ENCODE measurements around the gene NFATC1. TPM values are rescaled to one million over a fixed set of nuclear protein-coding genes. Genes with fewer than 3 reads are reported as not detected.

The NFATC1 gene
- total RNA-seq, 2 experiments from 2014 or later: 77.8 to 79.4 TPM

DNA sequence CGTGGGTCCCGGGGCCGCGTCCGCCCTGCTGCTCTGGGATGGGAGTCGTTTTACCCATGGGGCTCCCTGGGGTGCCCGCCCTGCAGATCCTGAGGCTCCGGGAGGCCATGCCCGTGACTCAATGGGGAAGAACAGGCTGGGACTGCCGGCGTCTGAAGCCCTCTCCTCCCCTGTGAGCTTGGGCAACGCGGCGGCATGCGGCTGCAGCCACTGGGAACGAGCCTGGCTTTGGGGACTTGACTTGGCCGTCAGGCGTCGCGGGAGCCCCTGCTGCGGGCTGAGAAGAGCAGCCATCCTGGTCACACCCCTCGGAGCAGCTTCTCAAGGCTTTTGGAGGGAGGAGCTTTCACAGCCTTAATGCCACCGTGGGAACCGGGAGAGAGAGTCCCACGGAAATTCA lies 157.0 kb downstream of the NFATC1 start:
- Mint-ChIP-seq H3K9me3 (no peaks in the 10 kb centered on the region), H3K27me3 (ENCODE audit: low read depth) (no peaks in the 10 kb centered on the region), H3K36me3 (ENCODE audit: low read depth) (no peaks in the 10 kb centered on the region), H3K27ac (no peak overlapping the region), H3K4me3 (no peak overlapping the region), H3K4me1 (ENCODE audit: low read depth) (no peaks in the 10 kb centered on the region)
- intact Hi-C loops (cut with micrococcal nuclease): no loop called here
- no peak for DNase-seq
- CTCF ChIA-PET: no interaction called here

- Mint-ChIP-seq H3K4me1 (ENCODE audit: low read depth) (no peaks in the 10 kb centered on the region), H3K27ac (no peak overlapping the region)
Measured at GRCh38 chr18:79553154-79553553, 157.4 kb downstream of the NFATC1 start.

DNA sequence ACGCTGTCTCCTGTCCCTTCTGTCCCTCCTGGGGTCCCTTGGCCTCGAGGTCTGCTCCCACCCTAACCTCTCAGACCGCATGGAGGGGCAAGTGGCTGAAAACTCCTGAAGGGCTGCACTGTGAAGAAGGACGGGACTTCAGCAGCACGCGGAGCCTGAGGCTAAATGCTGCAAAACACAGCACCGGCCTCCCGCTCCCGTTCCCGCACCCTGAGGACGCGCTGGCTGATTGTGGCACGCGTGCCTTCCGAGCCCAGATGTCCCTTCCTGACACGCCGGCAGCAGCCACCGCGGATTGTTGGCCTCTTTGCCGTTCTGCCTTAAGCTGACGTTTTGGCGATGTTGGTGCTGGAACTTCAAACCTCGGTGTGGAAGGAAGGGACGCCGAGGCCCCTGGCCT lies 158.0 kb downstream of the NFATC1 start:
- CTCF ChIA-PET: no interaction called here
- Mint-ChIP-seq H3K4me1 (ENCODE audit: low read depth) (no peaks in the 10 kb centered on the region), H3K27ac (no peak overlapping the region), H3K4me3 (no peak overlapping the region), H3K9me3 (no peaks in the 10 kb centered on the region), H3K36me3 (ENCODE audit: low read depth) (no peaks in the 10 kb centered on the region), H3K27me3 (ENCODE audit: low read depth) (no peaks in the 10 kb centered on the region)
- DNase-seq: no peak
- intact Hi-C loops (cut with micrococcal nuclease): no loop called here

More at GRCh38 chr18:79553154-79553553, 157.4 kb downstream of the NFATC1 start:
- Mint-ChIP-seq H3K36me3 (ENCODE audit: low read depth) (no peaks in the 10 kb centered on the region), H3K27me3 (ENCODE audit: low read depth) (no peaks in the 10 kb centered on the region), H3K9me3 (no peaks in the 10 kb centered on the region), H3K4me3 (no peak overlapping the region)
- CTCF ChIA-PET: no interaction called here
- no peak for DNase-seq
- intact Hi-C loops (cut with micrococcal nuclease): no loop called here

DNA sequence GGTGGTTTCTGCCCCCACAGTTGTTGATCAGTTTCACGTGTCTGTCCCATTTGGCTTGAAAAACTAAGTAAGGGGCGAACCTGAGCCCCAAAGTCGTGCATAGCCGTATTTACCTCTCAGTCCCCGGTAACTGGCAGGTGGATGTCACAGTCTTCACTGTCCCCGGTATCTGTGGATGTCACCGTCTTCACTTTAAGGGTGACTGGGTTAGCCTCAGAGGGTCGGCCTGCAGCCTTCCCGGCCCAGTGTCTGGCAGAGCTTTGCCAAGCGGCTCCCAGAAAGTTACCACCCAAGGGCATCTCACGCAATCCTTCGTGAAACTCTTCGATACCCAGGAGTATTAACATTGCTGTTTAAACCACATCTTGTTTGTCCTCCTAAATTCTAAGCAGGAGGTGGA lies 158.6 kb downstream of the NFATC1 start:
- CTCF ChIA-PET: no interaction called here
- DNase-seq: no peak
- no peak overlapping the region for H3K4me3 Mint-ChIP-seq
- H3K36me3 Mint-ChIP-seq (ENCODE audit: low read depth): no peaks in the 10 kb centered on the region
- no peak overlapping the region for H3K27ac Mint-ChIP-seq
- no peaks in the 10 kb centered on the region for H3K9me3 Mint-ChIP-seq
- intact Hi-C loops (cut with micrococcal nuclease): no loop called here
- H3K4me1 Mint-ChIP-seq (ENCODE audit: low read depth): no peaks in the 10 kb centered on the region
- H3K27me3 Mint-ChIP-seq (ENCODE audit: low read depth): no peaks in the 10 kb centered on the region

- Mint-ChIP-seq H3K27me3 (ENCODE audit: low read depth) (no peaks in the 10 kb centered on the region), H3K27ac (no peak overlapping the region), H3K9me3 (no peaks in the 10 kb centered on the region), H3K4me1 (ENCODE audit: low read depth) (no peaks in the 10 kb centered on the region), H3K36me3 (ENCODE audit: low read depth) (no peaks in the 10 kb centered on the region), H3K4me3 (no peak overlapping the region)
- no peak for DNase-seq
- CTCF ChIA-PET: no interaction called here
- intact Hi-C loops (cut with micrococcal nuclease): no loop called here
Measured at GRCh38 chr18:79554945-79555645, 159.4 kb downstream of the NFATC1 start.

DNA sequence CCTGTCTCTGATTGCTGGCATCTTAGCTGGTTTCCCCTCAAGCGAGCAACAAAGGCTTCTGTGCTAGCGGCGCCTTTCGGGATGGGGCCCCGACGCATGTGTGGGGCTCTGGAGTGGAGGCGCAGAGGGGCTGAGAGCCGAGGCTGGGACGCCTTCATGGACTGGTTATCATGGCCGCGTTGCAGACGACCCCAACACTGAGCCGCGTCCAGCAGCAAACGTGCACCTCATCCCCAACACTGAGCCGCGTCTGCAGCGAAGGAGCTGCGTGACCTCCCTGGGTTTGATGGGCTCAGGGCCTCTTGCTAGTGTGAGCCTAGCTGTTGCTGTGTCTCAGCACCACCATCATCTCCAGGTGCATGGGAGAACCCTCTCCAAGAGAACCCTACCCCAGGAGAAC lies 160.2 kb downstream of the NFATC1 start:
- CTCF ChIA-PET: no interaction called here
- Mint-ChIP-seq H3K9me3 (no peaks in the 10 kb centered on the region), H3K27ac (no peak overlapping the region), H3K27me3 (ENCODE audit: low read depth) (no peaks in the 10 kb centered on the region), H3K4me3 (no peak overlapping the region), H3K36me3 (ENCODE audit: low read depth) (no peaks in the 10 kb centered on the region), H3K4me1 (ENCODE audit: low read depth) (no peaks in the 10 kb centered on the region)
- intact Hi-C loops (cut with micrococcal nuclease): no loop called here
- no peak for DNase-seq

DNA sequence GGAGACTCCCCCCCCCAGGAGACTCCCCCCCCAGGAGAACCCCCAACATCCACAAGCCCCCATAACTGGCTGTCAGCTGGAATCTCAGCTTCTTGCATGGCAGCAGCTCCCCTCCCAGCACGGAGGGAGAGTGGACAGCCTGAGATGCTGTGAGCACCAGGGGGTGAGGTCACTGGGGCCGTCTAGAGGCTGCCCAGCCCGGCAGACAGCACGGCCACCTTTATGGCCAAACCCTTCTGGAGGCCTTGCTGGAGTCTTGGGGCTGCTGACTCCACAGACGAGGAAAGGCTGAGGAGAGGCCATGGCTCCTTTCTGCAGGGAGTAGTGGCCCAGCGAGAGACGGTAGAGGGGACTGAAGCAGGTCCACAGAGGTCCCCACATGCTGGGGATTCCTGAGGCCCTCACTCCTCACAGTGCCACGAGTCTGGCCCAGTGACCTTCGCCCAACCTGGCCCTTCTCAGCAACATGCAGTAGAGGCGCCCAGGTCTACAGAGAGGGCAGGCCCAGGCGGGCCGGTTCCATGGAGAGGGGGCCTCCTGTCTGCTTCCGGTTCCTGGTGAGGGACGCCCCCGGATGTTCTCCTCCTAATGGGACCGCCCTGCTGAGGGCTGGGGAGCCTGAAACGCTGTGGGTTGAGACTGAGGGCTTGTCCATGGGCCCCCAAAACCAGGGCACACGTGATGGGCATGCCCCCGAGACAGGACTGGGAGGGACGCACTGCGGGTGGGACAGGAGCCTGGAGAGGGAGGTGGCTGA lies 161.3 kb downstream of the NFATC1 start:
- Mint-ChIP-seq H3K27me3 (ENCODE audit: low read depth) (no peaks in the 10 kb centered on the region), H3K27ac (no peak overlapping the region), H3K4me3 (no peak overlapping the region), H3K4me1 (ENCODE audit: low read depth) (no peaks in the 10 kb centered on the region), H3K9me3 (no peaks in the 10 kb centered on the region), H3K36me3 (ENCODE audit: low read depth) (no peaks in the 10 kb centered on the region)
- CTCF ChIA-PET: no interaction called here
- intact Hi-C loops (cut with micrococcal nuclease): no loop called here
- DNase-seq: no peak

DNA sequence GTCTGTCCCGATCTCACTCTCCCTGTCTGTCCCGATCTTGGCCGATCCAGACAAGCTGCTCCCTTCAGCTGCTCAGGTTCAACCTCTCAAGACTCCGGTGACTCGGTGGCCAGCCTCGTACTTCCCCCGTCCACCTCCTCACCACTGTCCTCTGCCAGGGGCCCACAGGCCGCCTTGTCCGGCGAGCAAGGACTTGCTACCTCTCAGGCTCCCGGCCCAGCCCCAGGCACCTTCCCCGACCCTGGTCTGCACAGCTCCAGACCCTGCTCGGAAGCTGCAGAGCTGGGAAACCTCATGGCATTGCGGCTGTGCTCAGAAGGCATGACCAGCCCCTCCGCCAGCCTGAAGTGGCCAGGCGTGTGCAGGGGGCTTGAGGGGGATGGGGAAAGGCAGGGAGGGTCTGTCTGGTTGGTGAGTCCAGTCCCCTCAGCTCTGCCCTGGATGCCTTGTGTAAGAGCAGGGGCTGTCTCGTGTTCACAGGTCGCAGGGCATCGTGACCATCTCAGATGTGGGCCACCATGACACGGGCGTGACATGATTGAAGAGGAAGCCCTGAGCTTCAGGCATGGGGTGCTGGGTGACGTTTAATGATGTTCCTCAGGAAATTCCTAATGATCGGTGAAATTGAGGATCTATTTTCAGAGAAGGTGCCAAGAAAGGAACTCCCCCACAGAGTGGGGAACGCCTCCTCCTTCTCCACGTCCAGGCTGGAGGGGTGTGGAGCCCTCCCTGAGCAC lies 162.6 kb downstream of the NFATC1 start:
- no peaks in the 10 kb centered on the region for H3K36me3 Mint-ChIP-seq (ENCODE audit: low read depth)
- CTCF ChIA-PET: no interaction called here
- H3K27me3 Mint-ChIP-seq (ENCODE audit: low read depth): no peaks in the 10 kb centered on the region
- H3K27ac Mint-ChIP-seq: no peak overlapping the region
- intact Hi-C loops (cut with micrococcal nuclease): no loop called here
- H3K4me3 Mint-ChIP-seq: no peak overlapping the region
- H3K9me3 Mint-ChIP-seq: no peaks in the 10 kb centered on the region
- no peaks in the 10 kb centered on the region for H3K4me1 Mint-ChIP-seq (ENCODE audit: low read depth)
- no peak for DNase-seq

GRCh38 chr18:79558933-79559416 lies 163.2 kb downstream of the NFATC1 start:
- DNase-seq: no peak
- no peaks in the 10 kb centered on the region for H3K36me3 Mint-ChIP-seq (ENCODE audit: low read depth)
- CTCF ChIA-PET: no interaction called here
- no peak overlapping the region for H3K27ac Mint-ChIP-seq
- no peaks in the 10 kb centered on the region for H3K9me3 Mint-ChIP-seq
- H3K4me1 Mint-ChIP-seq (ENCODE audit: low read depth): no peaks in the 10 kb centered on the region
- H3K4me3 Mint-ChIP-seq: no peak overlapping the region
- intact Hi-C loops (cut with micrococcal nuclease): no loop called here
- no peaks in the 10 kb centered on the region for H3K27me3 Mint-ChIP-seq (ENCODE audit: low read depth)

DNA sequence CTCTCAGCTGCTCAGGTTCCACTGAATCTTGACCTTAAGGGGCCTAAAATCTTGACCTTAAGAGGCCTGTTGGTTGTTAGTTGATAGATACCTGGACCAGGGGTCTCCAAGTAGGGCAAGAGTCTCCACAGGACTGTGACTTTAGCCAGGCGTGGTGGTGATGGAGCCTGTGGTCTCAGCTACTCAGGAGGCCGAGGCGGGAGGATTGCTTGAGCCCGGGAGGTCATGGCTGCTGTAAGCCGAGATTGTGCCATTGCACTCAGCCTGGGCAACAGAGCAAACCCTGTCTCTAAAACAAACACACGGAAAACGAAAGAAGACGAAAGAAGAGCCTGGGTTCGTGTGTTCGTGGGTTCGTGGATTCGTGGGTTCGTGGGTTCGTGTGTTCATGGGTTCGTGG lies 163.7 kb downstream of the NFATC1 start:
- intact Hi-C loops (cut with micrococcal nuclease): no loop called here
- no peaks in the 10 kb centered on the region for H3K9me3 Mint-ChIP-seq
- H3K4me3 Mint-ChIP-seq: no peak overlapping the region
- DNase-seq: no peak
- CTCF ChIA-PET: no interaction called here
- no peaks in the 10 kb centered on the region for H3K36me3 Mint-ChIP-seq (ENCODE audit: low read depth)
- no peak overlapping the region for H3K27ac Mint-ChIP-seq
- H3K27me3 Mint-ChIP-seq (ENCODE audit: low read depth): no peaks in the 10 kb centered on the region
- H3K4me1 Mint-ChIP-seq (ENCODE audit: low read depth): no peaks in the 10 kb centered on the region

DNA sequence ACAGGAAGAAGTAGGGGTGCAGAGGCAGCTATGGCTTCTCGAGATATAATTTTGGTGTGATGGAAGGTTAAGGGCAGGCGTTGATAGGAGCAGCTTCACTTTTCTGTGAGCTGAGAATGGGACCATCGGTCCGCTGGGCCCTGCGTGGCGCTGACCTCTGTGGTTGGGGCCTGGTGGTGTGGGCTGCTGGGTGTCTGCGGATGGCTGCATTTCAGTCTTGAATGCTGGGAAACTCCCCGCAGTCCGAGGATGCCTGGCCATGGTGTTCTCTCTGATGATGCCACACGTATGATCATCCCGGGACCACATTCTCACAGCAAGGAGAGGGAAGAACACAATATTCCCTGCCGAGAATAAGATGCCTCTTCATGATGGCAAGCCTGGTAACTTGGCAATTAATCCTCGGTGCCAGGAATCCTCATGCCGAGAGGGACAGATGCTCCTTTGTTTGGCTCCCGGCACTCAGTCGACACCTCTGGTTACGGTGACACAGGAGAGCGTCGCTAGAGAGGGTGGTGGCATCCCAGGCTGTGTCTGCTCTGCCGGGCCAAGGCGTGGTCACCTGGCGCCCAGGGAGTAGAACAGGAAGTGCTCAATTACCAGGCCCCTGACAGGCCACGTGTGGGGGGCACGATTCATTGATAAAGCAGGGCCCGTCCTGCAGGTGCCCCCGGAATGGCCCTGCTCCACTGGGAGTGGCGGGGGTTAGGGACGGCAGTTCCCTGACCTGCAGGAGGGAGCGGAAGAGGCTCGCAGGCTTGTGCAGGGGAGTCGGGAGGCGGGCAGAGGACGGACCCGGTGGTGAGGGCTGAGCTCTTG lies 164.5 kb downstream of the NFATC1 start:
- Mint-ChIP-seq H3K27ac (no peak overlapping the region), H3K4me1 (ENCODE audit: low read depth) (no peaks in the 10 kb centered on the region), H3K9me3 (no peaks in the 10 kb centered on the region), H3K36me3 (ENCODE audit: low read depth) (no peaks in the 10 kb centered on the region), H3K4me3 (no peak overlapping the region), H3K27me3 (ENCODE audit: low read depth) (no peaks in the 10 kb centered on the region)
- DNase-seq: no peak
- intact Hi-C loops (cut with micrococcal nuclease): no loop called here
- CTCF ChIA-PET: no interaction called here

- H3K4me3 Mint-ChIP-seq: no peak overlapping the region
- CTCF ChIA-PET: no interaction called here
- no peaks in the 10 kb centered on the region for H3K4me1 Mint-ChIP-seq (ENCODE audit: low read depth)
- H3K27ac Mint-ChIP-seq: no peak overlapping the region
- no peaks in the 10 kb centered on the region for H3K9me3 Mint-ChIP-seq
- H3K36me3 Mint-ChIP-seq (ENCODE audit: low read depth): no peaks in the 10 kb centered on the region
- no peaks in the 10 kb centered on the region for H3K27me3 Mint-ChIP-seq (ENCODE audit: low read depth)
- intact Hi-C loops (cut with micrococcal nuclease): no loop called here
- DNase-seq: no peak
Measured at GRCh38 chr18:79560861-79561210, 165.1 kb downstream of the NFATC1 start.

All from activated naive CD4-positive, alpha-beta T cell treated with anti-CD3 and anti-CD28 coated beads for 36 hours (primary cell).